Astrocyte (in vitro differentiated cells and primary cell): ENCODE measurements around the gene CHD6. TPM values are rescaled to one million over a fixed set of nuclear protein-coding genes. Genes with fewer than 3 reads are reported as not detected.

ENCODE experiments used
- DNase-seq: peaks from one replicate; pipeline ENCODE4 v3.0.0-alpha.2; 2010; ENCODE audit warnings: low read depth
- FAIRE-seq: peaks from 2 replicates; lab custom pipeline; 2011; peaks lifted over from hg19 to GRCh38; lab: Jason Lieb, UNC
- H2AFZ ChIP-seq: 2 replicates; pipeline ENCODE4 v1.6.0; 2012; ENCODE audit warnings: low read depth, low read length, inconsistent platforms
- H3K27ac ChIP-seq: 2 replicates; pipeline ENCODE4 v1.5.1; 2011; ENCODE audit warnings: low read depth, low read length, inconsistent platforms
- H3K27me3 ChIP-seq: 2 replicates; pipeline ENCODE4 v1.6.0; 2011; ENCODE audit warnings: low read length, inconsistent platforms; ENCODE audit not compliant: insufficient read depth
- H3K36me3 ChIP-seq: 2 replicates; pipeline ENCODE4 v1.5.1; 2011; ENCODE audit warnings: low read length, inconsistent platforms; ENCODE audit not compliant: insufficient read depth
- H3K4me1 ChIP-seq: 2 replicates; pipeline ENCODE4 v1.5.1; 2011; ENCODE audit warnings: low read length, inconsistent platforms; ENCODE audit not compliant: insufficient read depth
- H3K4me2 ChIP-seq: 2 replicates; pipeline ENCODE4 v1.6.0; 2012; ENCODE audit warnings: low read length, inconsistent platforms
- H3K4me3 ChIP-seq: 2 replicates; pipeline ENCODE4 v1.5.1; 2011; ENCODE audit warnings: low read depth, mild to moderate bottlenecking, low read length, inconsistent platforms; ENCODE audit not compliant: insufficient read depth
- H3K79me2 ChIP-seq: 2 replicates; pipeline ENCODE4 v1.6.0; 2012; ENCODE audit warnings: mild to moderate bottlenecking, low read length, inconsistent platforms; ENCODE audit not compliant: insufficient read depth
- H3K9ac ChIP-seq: 2 replicates; pipeline ENCODE4 v1.6.0; 2012; ENCODE audit warnings: mild to moderate bottlenecking, low read length, inconsistent platforms
- H3K9me3 ChIP-seq: 2 replicates; pipeline ENCODE4 v1.5.1; 2012; ENCODE audit warnings: low read depth, mild to moderate bottlenecking, low read length, inconsistent platforms; ENCODE audit not compliant: insufficient read depth
- H4K20me1 ChIP-seq: 2 replicates; pipeline ENCODE4 v1.6.0; 2012; ENCODE audit warnings: low read length, inconsistent platforms; ENCODE audit not compliant: insufficient read depth
- H3K27ac Mint-ChIP-seq: one replicate; pipeline ENCODE4 v1.8.0; 2021; ENCODE audit warnings: mild to moderate bottlenecking, mixed read lengths; ENCODE audit not compliant: unreplicated experiment
- H3K27me3 Mint-ChIP-seq: one replicate; pipeline ENCODE4 v1.8.0; 2021; ENCODE audit warnings: low read depth, mixed read lengths; ENCODE audit not compliant: unreplicated experiment
- H3K36me3 Mint-ChIP-seq: one replicate; pipeline ENCODE4 v1.8.0; 2021; ENCODE audit warnings: low read depth, mixed read lengths; ENCODE audit not compliant: unreplicated experiment
- H3K4me1 Mint-ChIP-seq: one replicate; pipeline ENCODE4 v1.8.0; 2021; ENCODE audit warnings: low read depth, mixed read lengths; ENCODE audit not compliant: unreplicated experiment
- H3K4me3 Mint-ChIP-seq: one replicate; pipeline ENCODE4 v1.8.0; 2021; ENCODE audit warnings: mild to moderate bottlenecking, moderate library complexity, mixed read lengths; ENCODE audit not compliant: unreplicated experiment
- H3K9me3 Mint-ChIP-seq: one replicate; pipeline ENCODE4 v1.8.0; 2021; ENCODE audit warnings: mild to moderate bottlenecking, mixed read lengths; ENCODE audit not compliant: unreplicated experiment
- CTCF ChIP-seq: IDR thresholded peaks from 2 replicates; pipeline ENCODE4 v1.5.1; 2011; ENCODE audit warnings: low read depth, mild to moderate bottlenecking, inconsistent platforms, low read length, moderate library complexity; ENCODE audit not compliant: insufficient read depth
- EZH2 ChIP-seq: IDR thresholded peaks from 2 replicates; pipeline ENCODE4 v1.6.1; 2012; ENCODE audit warnings: mild to moderate bottlenecking, low read length, inconsistent platforms; ENCODE audit not compliant: insufficient read depth
- total RNA-seq: library from RNA; stranded (reverse); gene quantifications from 2 replicates; pipeline ENCODE4 v1.2.1, GENCODE V29; 2021

CHD6 gene
- total RNA-seq, 1 donor from 2014 or later = 44.7 TPM

DNA sequence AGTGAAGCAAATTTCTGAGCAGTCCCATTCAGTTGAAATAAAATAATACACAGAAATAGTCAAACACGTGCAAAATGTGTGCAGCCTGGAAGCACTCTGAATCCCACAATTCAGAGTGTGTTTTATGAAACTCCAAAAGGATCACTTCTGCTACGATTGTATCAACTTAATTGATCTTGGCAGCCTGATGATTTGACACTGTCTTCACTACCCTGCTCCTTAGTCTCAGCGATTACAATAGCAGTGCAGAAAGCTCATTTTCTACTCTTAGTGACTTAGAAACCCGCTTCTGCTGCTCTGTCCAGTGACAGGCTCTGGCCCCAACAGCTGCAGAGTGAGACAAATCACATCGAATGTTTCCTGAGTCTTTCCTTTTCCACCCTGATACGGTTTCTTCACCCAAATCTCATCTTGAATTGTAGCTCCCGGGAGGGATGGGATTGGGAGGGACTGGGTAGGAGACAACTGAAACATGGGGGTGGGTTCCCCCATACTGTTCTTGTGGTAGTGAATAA, 235.3 kb downstream of the CHD6 start:
- Histone ChIP-seq H3K27me3 (peaks cover 8% of the 10 kb centered on the region), H3K9me3 (no peaks in the 10 kb centered on the region), H2AFZ (no peak overlapping the region), H3K79me2 (no peaks in the 10 kb centered on the region), H3K36me3 (no peaks in the 10 kb centered on the region), H4K20me1 (no peaks in the 10 kb centered on the region), H3K9ac (no peak overlapping the region), H3K4me3 (no peak overlapping the region), H3K4me2 (no peak overlapping the region), H3K4me1 (no peaks in the 10 kb centered on the region), H3K27ac (no peak overlapping the region)
- DNase-seq (no peak), FAIRE-seq (no peak)
- H3K4me1 Mint-ChIP-seq = no peaks in the 10 kb centered on the region
- no peaks in the 10 kb centered on the region for H3K9me3 Mint-ChIP-seq
- H3K36me3 Mint-ChIP-seq = no peaks in the 10 kb centered on the region
- no peak overlapping the region for H3K27ac Mint-ChIP-seq
- TF ChIP-seq CTCF (no peak), EZH2 (no peak)
- H3K27me3 Mint-ChIP-seq = peaks cover 46% of the 10 kb centered on the region
- no peak overlapping the region for H3K4me3 Mint-ChIP-seq

GRCh38 chr20:41380551-41381193, 237.5 kb downstream of the CHD6 start:
- DNase-seq (no peak), FAIRE-seq (no peak)
- Histone ChIP-seq H3K79me2 (no peaks in the 10 kb centered on the region), H3K4me1 (no peaks in the 10 kb centered on the region), H2AFZ (no peak overlapping the region), H3K4me2 (no peak overlapping the region), H4K20me1 (no peaks in the 10 kb centered on the region), H3K9ac (no peak overlapping the region), H3K4me3 (no peak overlapping the region), H3K9me3 (no peaks in the 10 kb centered on the region), H3K27me3 (peaks cover 8% of the 10 kb centered on the region), H3K27ac (no peak overlapping the region), H3K36me3 (no peaks in the 10 kb centered on the region)
- Mint-ChIP-seq H3K27me3 (peaks cover 52% of the 10 kb centered on the region), H3K36me3 (no peaks in the 10 kb centered on the region), H3K4me1 (no peaks in the 10 kb centered on the region), H3K9me3 (no peaks in the 10 kb centered on the region), H3K27ac (no peak overlapping the region), H3K4me3 (no peak overlapping the region)
- TF ChIP-seq CTCF (no peak), EZH2 (no peak)

DNA sequence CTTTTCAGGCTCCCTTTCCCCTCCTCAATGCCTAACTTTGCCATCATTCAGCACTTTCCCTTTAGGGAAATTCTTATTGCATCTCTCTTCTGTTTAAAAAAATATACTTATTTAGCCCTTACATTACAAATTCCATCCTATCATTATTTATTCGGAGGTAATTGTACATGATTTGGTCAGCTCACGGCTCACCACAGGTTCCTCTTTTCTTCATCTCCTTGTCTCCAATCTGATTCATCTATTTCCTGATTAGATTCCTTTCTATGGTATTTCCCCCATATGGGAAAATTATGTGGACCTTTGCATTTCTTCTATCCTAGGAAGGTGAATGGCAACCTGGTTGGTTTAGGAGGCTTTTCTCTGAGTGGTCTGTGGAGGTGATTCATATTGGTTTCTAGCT, 238.6 kb downstream of the CHD6 start:
- peaks cover 56% of the 10 kb centered on the region for H3K27me3 Mint-ChIP-seq
- no peaks in the 10 kb centered on the region for H3K9me3 Mint-ChIP-seq
- no peak overlapping the region for H3K4me2 ChIP-seq
- no peaks in the 10 kb centered on the region for H3K79me2 ChIP-seq
- no peak overlapping the region for H3K9ac ChIP-seq
- peaks cover 8% of the 10 kb centered on the region for H3K27me3 ChIP-seq
- H3K4me1 Mint-ChIP-seq = no peaks in the 10 kb centered on the region
- DNase-seq (no peak), FAIRE-seq (no peak)
- no peaks in the 10 kb centered on the region for H3K9me3 ChIP-seq
- no peaks in the 10 kb centered on the region for H4K20me1 ChIP-seq
- H3K27ac Mint-ChIP-seq = no peak overlapping the region
- TF ChIP-seq EZH2 (no peak), CTCF (no peak)
- no peak overlapping the region for H3K4me3 ChIP-seq
- no peak overlapping the region for H3K4me3 Mint-ChIP-seq
- H3K4me1 ChIP-seq = no peaks in the 10 kb centered on the region
- no peak overlapping the region for H3K27ac ChIP-seq
- H3K36me3 Mint-ChIP-seq = peaks cover 3% of the 10 kb centered on the region
- H2AFZ ChIP-seq = no peak overlapping the region
- H3K36me3 ChIP-seq = no peaks in the 10 kb centered on the region
